ENCODE data around the gene MVB12B.
A peak's percentile ranks its signal among the peaks of the same experiment; 100 is the strongest.

MVB12B gene

GRCh38 chr9:126515001-126515872, 188.6 kb downstream of the MVB12B start:
- Histone ChIP-seq H2AK5ac (ENCODE audit: low read length) (peak overlapping the region; percentile 93), H2BK120ac (ENCODE audit: insufficient read depth, low read length, poor library complexity) (peak overlapping the region; percentile 68), H2BK12ac (ENCODE audit: low read length) (peak overlapping the region; percentile 96), H3K4ac (ENCODE audit: low read depth, low read length) (peak overlapping the region; percentile 41), H3K27me3 (ENCODE audit: insufficient read depth, low read length) (no peaks in the 10 kb centered on the region), H3K9me3 (ENCODE audit: insufficient read depth, low read depth, low read length) (no peaks in the 10 kb centered on the region), H3K14ac (ENCODE audit: low read length) (peak overlapping the region; percentile 71), H3K36me3 (ENCODE audit: control insufficient read depth in 1 of 2, insufficient read depth in 2 of 2, low read length in 2 of 2) (no peaks in the 10 kb centered on the region), H3K18ac (ENCODE audit: low read length) (peak overlapping the region; percentile 51), H4K8ac (ENCODE audit: low read depth, low read length) (peak overlapping the region; percentile 64), H3K79me2 (ENCODE audit: control insufficient read depth, insufficient read depth, low read length, poor library complexity) (peaks cover 3% of the 10 kb centered on the region), H2AFZ (ENCODE audit: insufficient read depth, low read length, poor library complexity) (no peak overlapping the region), H3K23ac (ENCODE audit: low read length) (no peak overlapping the region), H4K91ac (ENCODE audit: low read depth, low read length) (peak overlapping the region; percentile 98), H3K27ac (ENCODE audit: low read depth, low read length) (no peak overlapping the region), H4K12ac (ENCODE audit: low read depth, low read length) (no peak overlapping the region), H3K79me1 (ENCODE audit: low read length) (peaks cover 29% of the 10 kb centered on the region), H3K4me1 (ENCODE audit: control insufficient read depth in 1 of 2, insufficient read depth in 2 of 2, low read length in 2 of 2) (peaks cover 26 to 30% of the 10 kb centered on the region in 2 experiments), H3K9ac (ENCODE audit: low read length) (no peak overlapping the region), H3K4me3 (ENCODE audit: low read depth, low read length) (no peak overlapping the region), H2BK5ac (ENCODE audit: low read depth, low read length, poor library complexity) (peak overlapping the region; percentile 32), H3K4me2 (ENCODE audit: low read length) (no peak overlapping the region)
- DNase-seq: no peak
- WGBS (ENCODE audit: extremely low coverage, insufficient coverage, insufficient read length): no CpG with 5 or more reads among the region's 27 CpGs

- peaks cover 29% of the 10 kb centered on the region for H3K79me1 ChIP-seq (ENCODE audit: low read length)
- H2BK120ac ChIP-seq (ENCODE audit: insufficient read depth, low read length, poor library complexity): peak overlapping the region; percentile 68
- H3K36me3 ChIP-seq (ENCODE audit: control insufficient read depth in 1 of 2, insufficient read depth in 2 of 2, low read length in 2 of 2): no peaks in the 10 kb centered on the region
- H3K4me2 ChIP-seq (ENCODE audit: low read length): no peak overlapping the region
- no peak overlapping the region for H2AFZ ChIP-seq (ENCODE audit: insufficient read depth, low read length, poor library complexity)
- peak overlapping the region; percentile 6 for H3K4ac ChIP-seq (ENCODE audit: low read depth, low read length)
- no peaks in the 10 kb centered on the region for H3K9me3 ChIP-seq (ENCODE audit: insufficient read depth, low read depth, low read length)
- no peak overlapping the region for H3K9ac ChIP-seq (ENCODE audit: low read length)
- WGBS (ENCODE audit: extremely low coverage, insufficient coverage, insufficient read length): no CpG with 5 or more reads among the region's 14 CpGs
- H3K27ac ChIP-seq (ENCODE audit: low read depth, low read length): peak overlapping the region; percentile 47
- H3K4me1 ChIP-seq (ENCODE audit: control insufficient read depth in 1 of 2, insufficient read depth in 2 of 2, low read length in 2 of 2): peaks cover 24 to 30% of the 10 kb centered on the region in 2 experiments
- peak overlapping the region; percentile 53 for H2BK5ac ChIP-seq (ENCODE audit: low read depth, low read length, poor library complexity)
- peak overlapping the region; percentile 98 for H4K91ac ChIP-seq (ENCODE audit: low read depth, low read length)
- H3K14ac ChIP-seq (ENCODE audit: low read length): peak overlapping the region; percentile 71
- peaks cover 3% of the 10 kb centered on the region for H3K79me2 ChIP-seq (ENCODE audit: control insufficient read depth, insufficient read depth, low read length, poor library complexity)
- H3K4me3 ChIP-seq (ENCODE audit: low read depth, low read length): no peak overlapping the region
- peak overlapping the region; percentile 55 for H4K8ac ChIP-seq (ENCODE audit: low read depth, low read length)
- no peaks in the 10 kb centered on the region for H3K27me3 ChIP-seq (ENCODE audit: insufficient read depth, low read length)
- peak overlapping the region; percentile 38 for H3K18ac ChIP-seq (ENCODE audit: low read length)
- DNase-seq: no peak
- H2BK12ac ChIP-seq (ENCODE audit: low read length): peak overlapping the region; percentile 81
- no peak overlapping the region for H3K23ac ChIP-seq (ENCODE audit: low read length)
- no peak overlapping the region for H4K12ac ChIP-seq (ENCODE audit: low read depth, low read length)
- peak overlapping the region; percentile 19 for H2AK5ac ChIP-seq (ENCODE audit: low read length)
Measured at GRCh38 chr9:126515873-126516505, 189.4 kb downstream of the MVB12B start.

GRCh38 chr9:126516561-126516935, 189.9 kb downstream of the MVB12B start:
- peak overlapping the region; percentile 22 for H4K8ac ChIP-seq (ENCODE audit: low read depth, low read length)

GRCh38 chr9:126516936-126517832, 190.6 kb downstream of the MVB12B start:
- Histone ChIP-seq H4K91ac (ENCODE audit: low read depth, low read length) (peak overlapping the region; percentile 98), H3K9me3 (ENCODE audit: insufficient read depth, low read depth, low read length) (no peaks in the 10 kb centered on the region)
- WGBS (ENCODE audit: extremely low coverage, insufficient coverage, insufficient read length): no CpG with 5 or more reads among the region's 32 CpGs

More at GRCh38 chr9:126516561-126516935, 189.9 kb downstream of the MVB12B start:
- Histone ChIP-seq H4K12ac (ENCODE audit: low read depth, low read length) (no peak overlapping the region), H3K79me1 (ENCODE audit: low read length) (peaks cover 29% of the 10 kb centered on the region), H4K91ac (ENCODE audit: low read depth, low read length) (peak overlapping the region; percentile 98), H2BK12ac (ENCODE audit: low read length) (peak overlapping the region; percentile 42), H3K4me1 (ENCODE audit: control insufficient read depth in 1 of 2, insufficient read depth in 2 of 2, low read length in 2 of 2) (peaks cover 25 to 30% of the 10 kb centered on the region in 2 experiments), H3K4ac (ENCODE audit: low read depth, low read length) (no peak overlapping the region), H3K9me3 (ENCODE audit: insufficient read depth, low read depth, low read length) (no peaks in the 10 kb centered on the region), H2AFZ (ENCODE audit: insufficient read depth, low read length, poor library complexity) (peak overlapping the region; percentile 32), H3K18ac (ENCODE audit: low read length) (peak overlapping the region; percentile 38), H2AK5ac (ENCODE audit: low read length) (peak overlapping the region; percentile 4), H3K27me3 (ENCODE audit: insufficient read depth, low read length) (no peaks in the 10 kb centered on the region), H3K23ac (ENCODE audit: low read length) (no peak overlapping the region), H3K9ac (ENCODE audit: low read length) (no peak overlapping the region), H3K36me3 (ENCODE audit: control insufficient read depth in 1 of 2, insufficient read depth in 2 of 2, low read length in 2 of 2) (no peaks in the 10 kb centered on the region), H3K27ac (ENCODE audit: low read depth, low read length) (peak overlapping the region; percentile 47), H3K4me3 (ENCODE audit: low read depth, low read length) (no peak overlapping the region), H2BK5ac (ENCODE audit: low read depth, low read length, poor library complexity) (no peak overlapping the region), H3K14ac (ENCODE audit: low read length) (no peak overlapping the region), H2BK120ac (ENCODE audit: insufficient read depth, low read length, poor library complexity) (peak overlapping the region; percentile 78), H3K79me2 (ENCODE audit: control insufficient read depth, insufficient read depth, low read length, poor library complexity) (peaks cover 3% of the 10 kb centered on the region), H3K4me2 (ENCODE audit: low read length) (peak overlapping the region; percentile 40)
- WGBS (ENCODE audit: extremely low coverage, insufficient coverage, insufficient read length): no CpG with 5 or more reads among the region's 8 CpGs
- no peak for DNase-seq

More at GRCh38 chr9:126516936-126517832, 190.6 kb downstream of the MVB12B start:
- Histone ChIP-seq H3K4ac (ENCODE audit: low read depth, low read length) (no peak overlapping the region), H3K14ac (ENCODE audit: low read length) (no peak overlapping the region), H2AFZ (ENCODE audit: insufficient read depth, low read length, poor library complexity) (no peak overlapping the region), H3K4me2 (ENCODE audit: low read length) (peak overlapping the region; percentile 40), H2BK120ac (ENCODE audit: insufficient read depth, low read length, poor library complexity) (peak overlapping the region; percentile 78), H3K79me2 (ENCODE audit: control insufficient read depth, insufficient read depth, low read length, poor library complexity) (peaks cover 3% of the 10 kb centered on the region), H3K36me3 (ENCODE audit: control insufficient read depth in 1 of 2, insufficient read depth in 2 of 2, low read length in 2 of 2) (no peaks in the 10 kb centered on the region), H3K9ac (ENCODE audit: low read length) (no peak overlapping the region), H2AK5ac (ENCODE audit: low read length) (no peak overlapping the region), H3K4me3 (ENCODE audit: low read depth, low read length) (no peak overlapping the region), H3K27me3 (ENCODE audit: insufficient read depth, low read length) (no peaks in the 10 kb centered on the region), H4K12ac (ENCODE audit: low read depth, low read length) (no peak overlapping the region), H4K8ac (ENCODE audit: low read depth, low read length) (no peak overlapping the region), H2BK12ac (ENCODE audit: low read length) (no peak overlapping the region), H3K27ac (ENCODE audit: low read depth, low read length) (peak overlapping the region; percentile 47), H3K4me1 (ENCODE audit: control insufficient read depth in 1 of 2, insufficient read depth in 2 of 2, low read length in 2 of 2) (peaks cover 25 to 30% of the 10 kb centered on the region in 2 experiments), H2BK5ac (ENCODE audit: low read depth, low read length, poor library complexity) (no peak overlapping the region), H3K79me1 (ENCODE audit: low read length) (peaks cover 29% of the 10 kb centered on the region), H3K18ac (ENCODE audit: low read length) (no peak overlapping the region), H3K23ac (ENCODE audit: low read length) (no peak overlapping the region)
- peak; percentile 52 to 66 for DNase-seq
